Fibroblast of lung (primary cell): Measurements from ENCODE around the gene RNASE8. TPM values are rescaled to one million over a fixed set of nuclear protein-coding genes. Genes with fewer than 3 reads are reported as not detected.

ENCODE experiments used
- DNase-seq, 2 donors: peaks; one replicate each; pipeline versions ENCODE4 v3.0.0 to v3.0.0-alpha.2; 2010; ENCODE audit warnings: low read depth in 2 of 2
- H2AFZ ChIP-seq: 2 replicates; pipeline ENCODE4 v1.5.1; 2012; ENCODE audit warnings: low read length, control low read depth, inconsistent platforms
- H3K27ac ChIP-seq: 2 replicates; pipeline ENCODE4 v1.5.1; 2011; ENCODE audit warnings: low read length, control low read depth; ENCODE audit not compliant: insufficient read depth
- H3K27me3 ChIP-seq: 2 replicates; pipeline ENCODE4 v1.5.1; 2011; ENCODE audit warnings: mild to moderate bottlenecking, low read length; ENCODE audit not compliant: control insufficient read depth, insufficient read depth
- H3K36me3 ChIP-seq: 2 replicates; pipeline ENCODE4 v1.5.1; 2011; ENCODE audit warnings: low read length; ENCODE audit not compliant: control insufficient read depth, insufficient read depth
- H3K4me1 ChIP-seq: 2 replicates; pipeline ENCODE4 v1.5.1; 2011; ENCODE audit warnings: low read length; ENCODE audit not compliant: control insufficient read depth, insufficient read depth; ENCODE audit errors: extremely low read depth
- H3K4me2 ChIP-seq: 2 replicates; pipeline ENCODE4 v1.5.1; 2011; ENCODE audit warnings: low read length, control low read depth; ENCODE audit not compliant: insufficient read depth; ENCODE audit errors: extremely low read depth
- H3K4me3 ChIP-seq, 4 experiments: fragments of 200-600 bp in 1 of 4; sonication (generic) in 1 of 4; replicated peaks in 1 of 4; 2 replicates each; pipeline ENCODE4 v1.5.1; 2011 to 2016; ENCODE audit warnings: low read length in 4 of 4, low read depth in 3 of 4, mild to moderate bottlenecking in 3 of 4, control low read depth in 2 of 4, inconsistent platforms in 1 of 4, mixed read lengths in 1 of 4; ENCODE audit not compliant: insufficient read depth in 1 of 4; ENCODE audit errors: control extremely low read depth in 1 of 4
- H3K79me2 ChIP-seq: 2 replicates; pipeline ENCODE4 v1.5.1; 2012; ENCODE audit warnings: mild to moderate bottlenecking, low read length, inconsistent platforms; ENCODE audit not compliant: control insufficient read depth, insufficient read depth
- H3K9ac ChIP-seq: 2 replicates; pipeline ENCODE4 v1.5.1; 2011; ENCODE audit warnings: mild to moderate bottlenecking, low read length, control low read depth; ENCODE audit not compliant: insufficient read depth
- H3K9me3 ChIP-seq: 2 replicates; pipeline ENCODE4 v1.5.1; 2012; ENCODE audit warnings: low read depth, low read length; ENCODE audit not compliant: control insufficient read depth, insufficient read depth
- H4K20me1 ChIP-seq: 2 replicates; pipeline ENCODE4 v1.5.1; 2011; ENCODE audit warnings: low read length; ENCODE audit not compliant: control insufficient read depth, insufficient read depth; ENCODE audit errors: extremely low read depth
- CTCF ChIP-seq, 2 donors: IDR thresholded peaks in 1 of 2; conservative IDR thresholded peaks in 1 of 2; 1 replicate in 1 of 2; 2 replicates in 1 of 2; pipeline ENCODE4 v1.5.1; 2011 to 2012; ENCODE audit warnings: low read length in 2 of 2, control low read depth in 1 of 2, inconsistent platforms in 1 of 2, low read depth in 1 of 2, mild to moderate bottlenecking in 1 of 2
- EZH2 ChIP-seq: IDR thresholded peaks from 2 replicates; pipeline ENCODE4 v1.5.1; 2012; ENCODE audit warnings: low read length, control low read depth, mild to moderate bottlenecking; ENCODE audit errors: missing control alignments
- polyA plus RNA-seq, 2 donors: library from polyadenylated mRNA; depleted of rRNA in 1 of 2; stranded (reverse) in 1 of 2; unstranded in 1 of 2; fragments of >200 nt; gene quantifications; 2 replicates each; pipeline ENCODE4 v1.2.1, GENCODE V29; 2011 to 2012; ENCODE audit warnings: missing spikeins in 1 of 2
- total RNA-seq: library from RNA; depleted of rRNA; stranded (reverse); fragments of >200 nt; gene quantifications from 2 replicates; pipeline ENCODE4 v1.2.1, GENCODE V29; 2014

Gene RNASE8
- total and polyA plus RNA-seq, 2 donors (not counting 1 experiment from before 2014, with no cell fraction given): not detected

- no peak overlapping the region for H3K9ac ChIP-seq
- peaks cover 29% of the 10 kb centered on the region for H3K27me3 ChIP-seq
Observed at GRCh38 chr14:21033133-21033698, 24.4 kb upstream of the RNASE8 start.

GRCh38 chr14:21034707-21035106 is 22.9 kb upstream of the RNASE8 start, which contains the start of gene RNASE13:
TSS of gene RNASE13 (minus strand) at chr14:21034807. CDS start at chr14:21034288, 519 bp downstream.
- H3K4me1 ChIP-seq: no peaks in the 10 kb centered on the region
- H3K36me3 ChIP-seq: no peaks in the 10 kb centered on the region
- peaks cover 29% of the 10 kb centered on the region for H3K27me3 ChIP-seq
- no peak within 1 kb of the TSS for H3K4me2 ChIP-seq
- no peak within 1 kb of the TSS for H3K27ac ChIP-seq
- H3K4me3 ChIP-seq: no peak within 1 kb of the TSS
- no peaks in the 10 kb centered on the region for H3K79me2 ChIP-seq
- TF ChIP-seq EZH2: no peak
- no peak for TF ChIP-seq CTCF (conservative IDR thresholded peaks at IDR 0.05 in 1 of 2, IDR thresholded peaks at IDR 0.05 in 1 of 2; ENCODE audit: low read depth in 1 of 2, low read length in 2 of 2)
- peak within 1 kb of the TSS; percentile 2 for H3K9ac ChIP-seq
- H4K20me1 ChIP-seq: no peaks in the 10 kb centered on the region
- H2AFZ ChIP-seq: no peak within 1 kb of the TSS
- DNase-seq: no peak
- H3K9me3 ChIP-seq: no peaks in the 10 kb centered on the region

More at GRCh38 chr14:21033133-21033698, 24.4 kb upstream of the RNASE8 start:
- Histone ChIP-seq H3K36me3 (no peaks in the 10 kb centered on the region), H4K20me1 (no peaks in the 10 kb centered on the region), H2AFZ (no peak overlapping the region), H3K4me2 (no peak overlapping the region), H3K9me3 (no peaks in the 10 kb centered on the region), H3K4me1 (no peaks in the 10 kb centered on the region), H3K27ac (no peak overlapping the region), H3K79me2 (no peaks in the 10 kb centered on the region), H3K4me3 (no peak overlapping the region)
- DNase-seq: no peak
- no peak for TF ChIP-seq CTCF (conservative IDR thresholded peaks at IDR 0.05 in 1 of 2, IDR thresholded peaks at IDR 0.05 in 1 of 2; ENCODE audit: low read depth in 1 of 2, low read length in 2 of 2)
- no peak for TF ChIP-seq EZH2

- no peaks in the 10 kb centered on the region for H3K9me3 ChIP-seq
- no peak overlapping the region for H3K9ac ChIP-seq
- H3K4me1 ChIP-seq: no peaks in the 10 kb centered on the region
- H4K20me1 ChIP-seq: no peaks in the 10 kb centered on the region
- no peak overlapping the region for H3K4me3 ChIP-seq
- H3K27me3 ChIP-seq: peaks cover 16% of the 10 kb centered on the region
- no peak overlapping the region for H2AFZ ChIP-seq
- TF ChIP-seq EZH2 (no peak), CTCF (conservative IDR thresholded peaks at IDR 0.05 in 1 of 2, IDR thresholded peaks at IDR 0.05 in 1 of 2; ENCODE audit: low read depth in 1 of 2, low read length in 2 of 2) (no peak)
- H3K36me3 ChIP-seq: no peaks in the 10 kb centered on the region
- H3K27ac ChIP-seq: no peak overlapping the region
- H3K79me2 ChIP-seq: no peaks in the 10 kb centered on the region
- no peak overlapping the region for H3K4me2 ChIP-seq
- DNase-seq: no peak
Observed at GRCh38 chr14:21036751-21037150, 20.9 kb upstream of the RNASE8 start.
